ENCODE data around the gene ZP3.
"Not testable (repeated sequence)": the region's sequence is repeated elsewhere in the genome, so short reads cannot be mapped to it uniquely, and the experiment has no call there.

The ZP3 gene

DNA sequence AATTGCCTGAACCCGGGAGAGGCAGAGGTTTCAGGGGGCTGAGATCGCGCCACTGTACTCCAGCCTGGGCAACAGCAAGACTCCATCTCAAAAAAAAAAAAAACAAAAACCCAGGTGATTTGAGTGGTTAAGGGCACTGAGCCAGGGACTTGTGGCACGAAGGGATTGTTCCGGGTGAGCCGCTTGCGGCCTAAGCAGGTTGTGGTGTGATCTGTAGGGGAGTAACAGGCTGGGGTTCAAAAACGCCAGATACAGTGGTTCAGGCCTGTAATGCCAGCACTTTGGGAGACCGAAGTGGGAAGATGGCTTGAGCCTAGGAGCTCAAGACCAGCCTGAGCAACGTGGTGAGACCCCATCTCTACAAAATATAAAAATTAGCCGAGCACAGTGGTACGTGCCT lies 19.1 kb downstream of the ZP3 start:
- not testable (repeated sequence) for DNase-seq

- DNase-seq, result not testable (repeated sequence)
These were observed 20.8 kb downstream of the ZP3 start for GRCh38 chr7:76445577-76446008.

DNA sequence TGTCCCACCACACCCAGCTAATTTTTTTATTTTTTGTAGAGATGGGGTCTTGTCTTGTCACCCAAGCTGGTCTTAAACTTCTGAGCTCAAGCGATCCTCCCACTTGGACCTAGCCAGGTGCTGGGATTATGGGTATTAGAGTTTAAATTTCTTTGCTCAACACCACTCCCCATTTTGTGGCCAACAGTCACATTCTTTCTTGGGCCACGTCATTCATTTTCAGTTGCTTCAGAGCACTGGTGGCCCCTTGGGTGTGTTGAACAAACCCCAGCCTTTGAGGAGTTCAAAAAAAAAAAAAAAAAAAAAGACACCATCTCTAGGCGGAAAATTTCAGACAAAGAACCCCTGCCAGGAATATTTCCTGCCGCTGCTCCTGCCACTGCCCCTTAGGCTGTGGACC lies 32.3 kb downstream of the ZP3 start:
- DNase-seq, result not testable (repeated sequence)

GRCh38 chr7:76458504-76458903 lies 33.8 kb downstream of the ZP3 start:
- DNase-seq, result not testable (repeated sequence)

GRCh38 chr7:76460767-76461166 lies 36.0 kb downstream of the ZP3 start:
- not testable (repeated sequence) for DNase-seq

- peak; percentile 36 for DNase-seq
These were observed 36.8 kb downstream of the ZP3 start, which contains the start of gene DTX2 for GRCh38 chr7:76461464-76462101. TSS of gene DTX2 (plus strand) at chr7:76461709. CDS start at chr7:76480510, 18,801 bp downstream.

- DNase-seq, result not testable (repeated sequence)
These were observed 37.6 kb downstream of the ZP3 start for GRCh38 chr7:76462271-76462882.

DNA sequence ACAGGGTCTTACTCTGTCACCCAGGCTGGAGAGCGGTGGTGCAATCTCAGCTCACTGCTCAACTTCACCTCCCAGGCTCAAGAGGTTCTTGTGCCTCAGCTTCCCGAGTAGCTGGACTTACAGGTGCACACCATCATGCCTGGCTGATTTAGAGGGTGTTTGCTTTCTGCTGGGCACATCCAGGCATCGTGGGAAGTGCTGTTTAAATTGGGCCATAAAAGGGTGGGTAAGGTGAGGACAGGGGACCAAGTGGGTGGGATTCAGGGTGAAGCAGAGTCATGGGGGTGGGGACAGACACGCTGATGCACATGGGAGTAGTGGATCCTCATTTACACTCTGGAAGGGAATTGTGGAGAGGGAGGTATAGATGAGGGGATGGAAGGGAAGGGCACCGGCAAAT lies 40.2 kb downstream of the ZP3 start:
- DNase-seq, result not testable (repeated sequence)

DNA sequence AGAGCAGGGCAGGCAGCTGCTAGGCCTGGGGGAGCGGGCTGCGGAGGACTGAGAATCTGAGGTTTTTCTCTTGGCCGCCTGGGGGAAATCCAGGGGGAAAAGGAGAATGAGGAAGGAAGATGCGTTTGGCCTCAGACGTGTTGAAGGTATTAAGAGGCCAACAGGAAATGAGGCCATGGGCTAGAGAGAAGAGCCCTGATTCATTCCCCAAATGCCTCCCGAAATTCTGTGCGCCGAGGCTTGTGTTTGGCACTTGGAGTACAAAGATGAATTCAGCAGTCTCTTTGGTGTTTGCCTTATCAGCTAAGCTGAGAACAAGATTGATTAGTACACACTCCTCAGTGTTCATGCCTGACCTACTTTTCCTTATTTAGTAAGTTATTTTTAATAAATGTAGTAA lies 41.2 kb downstream of the ZP3 start:
- DNase-seq, result not testable (repeated sequence)

DNA sequence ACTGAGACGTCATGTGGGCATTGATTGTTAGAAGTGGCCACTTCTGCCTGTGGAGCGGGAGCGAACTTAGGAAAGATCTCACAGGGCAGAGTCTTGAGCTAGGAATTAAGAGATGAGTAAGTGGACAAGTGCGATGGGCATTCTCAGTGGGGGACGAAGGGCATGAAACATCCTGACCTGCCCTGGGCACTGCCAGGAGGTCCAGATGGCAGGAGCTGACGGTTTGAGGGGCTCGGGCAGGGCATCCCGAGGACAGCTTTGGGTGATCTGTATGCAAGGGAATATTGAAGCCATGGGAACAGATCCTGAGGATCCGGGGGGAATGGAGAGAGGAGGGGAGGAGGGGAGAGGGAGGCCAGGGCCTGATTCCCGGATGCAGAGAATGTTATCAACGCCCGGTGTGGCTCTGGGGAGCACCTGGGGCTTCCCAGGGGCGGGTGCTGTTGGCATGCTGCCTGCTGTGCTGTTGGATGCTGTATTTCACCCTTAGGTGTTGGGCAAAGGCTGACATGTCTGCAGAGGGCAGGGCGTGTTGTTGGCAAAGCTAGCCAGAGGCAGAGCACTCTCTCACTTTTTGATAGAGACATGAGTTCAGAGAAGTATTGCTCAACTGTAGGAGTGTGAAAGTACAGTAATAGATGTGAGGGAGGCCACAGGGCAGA lies 43.1 kb downstream of the ZP3 start:
- DNase-seq, result not testable (repeated sequence)

- not testable (repeated sequence) for DNase-seq
These were observed 46.9 kb downstream of the ZP3 start for GRCh38 chr7:76471556-76472221.

DNA sequence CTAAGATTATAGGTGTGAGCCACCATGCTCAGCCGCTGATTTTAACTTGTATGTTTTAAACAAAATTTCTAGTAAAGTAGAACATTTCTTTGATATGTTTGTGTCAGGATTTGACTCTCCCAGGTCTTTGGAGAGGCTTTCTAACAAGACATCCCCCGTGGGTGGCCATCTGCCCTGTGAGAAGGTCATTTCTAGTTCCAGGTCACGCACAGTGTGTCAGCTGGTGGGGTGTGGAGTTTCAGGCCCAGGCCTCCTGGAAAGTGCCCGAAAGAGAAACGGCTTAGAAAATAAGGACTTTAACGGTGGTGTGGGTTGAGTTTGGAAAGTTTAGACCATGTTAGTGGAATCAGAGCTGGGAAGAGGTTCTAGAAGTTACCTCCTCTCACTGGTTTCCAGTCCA lies 48.3 kb downstream of the ZP3 start:
- not testable (repeated sequence) for DNase-seq

DNA sequence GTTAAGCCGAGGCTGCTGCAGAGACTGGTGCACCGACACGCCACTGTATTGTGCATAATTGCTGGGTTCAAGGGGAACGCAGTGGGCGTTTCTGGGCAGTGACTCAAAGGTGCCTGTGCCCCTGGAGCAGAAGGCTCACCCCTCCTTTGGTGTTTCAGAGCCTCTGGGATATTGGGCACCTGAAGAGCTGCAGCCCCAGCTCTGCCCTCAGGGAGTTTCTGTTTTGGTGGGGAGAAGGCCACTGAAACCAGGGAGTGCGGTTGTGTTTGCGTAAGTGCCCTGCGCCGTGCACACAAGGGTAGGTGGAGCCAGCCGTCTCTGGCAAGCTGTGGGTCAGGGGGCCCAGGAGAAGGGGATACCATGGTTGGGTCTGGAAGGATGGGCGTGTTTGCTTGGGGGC lies 51.5 kb downstream of the ZP3 start:
- DNase-seq, result not testable (repeated sequence)

GRCh38 chr7:76476742-76477474 lies 52.2 kb downstream of the ZP3 start:
- not testable (repeated sequence) for DNase-seq

- not testable (repeated sequence) for DNase-seq
These were observed 54.9 kb downstream of the ZP3 start for GRCh38 chr7:76479628-76480027.

DNA sequence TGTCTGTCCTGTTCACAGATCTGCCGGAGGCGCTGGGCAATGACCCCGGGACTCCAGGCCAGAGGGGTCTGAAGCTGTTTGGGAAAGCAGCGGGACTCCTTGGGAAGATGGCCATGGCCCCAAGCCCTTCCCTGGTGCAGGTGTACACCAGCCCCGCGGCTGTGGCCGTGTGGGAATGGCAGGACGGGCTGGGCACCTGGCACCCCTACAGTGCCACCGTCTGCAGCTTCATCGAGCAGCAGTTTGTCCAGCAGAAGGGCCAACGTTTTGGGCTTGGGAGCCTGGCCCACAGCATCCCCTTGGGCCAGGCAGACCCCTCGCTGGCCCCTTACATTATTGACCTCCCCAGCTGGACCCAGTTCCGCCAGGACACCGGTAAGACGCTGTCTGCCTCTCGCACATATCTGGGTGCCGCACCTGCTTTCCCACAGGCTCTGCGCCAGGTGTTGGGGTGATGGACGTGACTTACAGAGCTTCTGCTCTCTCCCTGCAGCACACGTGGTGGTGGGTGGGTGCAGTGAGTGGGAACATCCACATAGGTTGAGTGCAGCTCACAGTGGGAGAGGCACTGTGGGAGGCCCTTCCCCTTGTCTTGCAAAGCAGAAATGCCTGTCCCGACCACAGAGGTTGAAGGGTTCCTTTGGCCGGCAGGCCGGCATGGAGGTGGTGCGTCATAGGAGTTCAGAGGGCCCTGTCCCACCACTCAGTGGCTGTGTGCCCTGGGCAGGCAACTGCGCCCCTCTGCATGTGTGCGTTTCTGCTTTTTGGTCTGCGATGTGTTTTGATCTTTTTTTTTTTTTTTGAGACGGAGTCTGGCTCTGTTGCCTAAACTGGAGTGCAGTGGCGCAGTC lies 55.9 kb downstream of the ZP3 start:
- DNase-seq, result not testable (repeated sequence)

DNA sequence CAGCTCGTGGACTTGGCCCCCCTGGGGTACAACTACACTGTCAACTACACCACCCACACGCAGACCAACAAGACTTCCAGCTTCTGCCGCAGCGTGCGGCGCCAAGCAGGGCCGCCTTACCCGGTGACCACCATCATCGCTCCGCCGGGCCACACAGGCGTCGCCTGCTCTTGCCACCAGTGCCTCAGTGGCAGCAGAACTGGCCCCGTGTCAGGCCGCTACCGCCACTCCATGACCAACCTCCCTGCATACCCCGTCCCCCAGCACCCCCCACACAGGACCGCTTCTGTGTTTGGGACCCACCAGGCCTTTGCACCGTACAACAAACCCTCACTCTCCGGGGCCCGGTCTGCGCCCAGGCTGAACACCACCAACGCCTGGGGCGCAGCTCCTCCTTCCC lies 57.9 kb downstream of the ZP3 start:
- DNase-seq, result not testable (repeated sequence)

DNA sequence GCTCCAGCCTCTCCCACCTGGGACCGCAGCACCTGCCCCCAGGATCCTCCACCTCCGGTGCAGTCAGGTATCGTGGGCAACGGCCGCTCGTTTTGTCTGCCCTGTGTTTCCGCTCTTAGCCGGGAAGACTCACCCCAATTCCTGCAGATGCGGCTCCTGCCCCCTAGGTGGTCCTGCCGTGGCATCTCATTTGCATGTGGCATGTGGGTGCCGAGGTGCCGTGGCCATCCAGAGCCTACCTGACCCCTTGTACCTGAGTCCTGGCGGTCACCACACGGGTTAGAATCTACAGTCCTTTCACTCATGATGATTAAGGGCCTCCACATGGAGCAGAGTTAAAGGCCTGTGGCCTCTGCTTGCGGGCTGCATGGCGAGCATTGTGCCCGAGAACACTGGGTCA lies 58.3 kb downstream of the ZP3 start:
- not testable (repeated sequence) for DNase-seq

GRCh38 chr7:76484456-76484855 lies 59.7 kb downstream of the ZP3 start:
- DNase-seq, result not testable (repeated sequence)

DNA sequence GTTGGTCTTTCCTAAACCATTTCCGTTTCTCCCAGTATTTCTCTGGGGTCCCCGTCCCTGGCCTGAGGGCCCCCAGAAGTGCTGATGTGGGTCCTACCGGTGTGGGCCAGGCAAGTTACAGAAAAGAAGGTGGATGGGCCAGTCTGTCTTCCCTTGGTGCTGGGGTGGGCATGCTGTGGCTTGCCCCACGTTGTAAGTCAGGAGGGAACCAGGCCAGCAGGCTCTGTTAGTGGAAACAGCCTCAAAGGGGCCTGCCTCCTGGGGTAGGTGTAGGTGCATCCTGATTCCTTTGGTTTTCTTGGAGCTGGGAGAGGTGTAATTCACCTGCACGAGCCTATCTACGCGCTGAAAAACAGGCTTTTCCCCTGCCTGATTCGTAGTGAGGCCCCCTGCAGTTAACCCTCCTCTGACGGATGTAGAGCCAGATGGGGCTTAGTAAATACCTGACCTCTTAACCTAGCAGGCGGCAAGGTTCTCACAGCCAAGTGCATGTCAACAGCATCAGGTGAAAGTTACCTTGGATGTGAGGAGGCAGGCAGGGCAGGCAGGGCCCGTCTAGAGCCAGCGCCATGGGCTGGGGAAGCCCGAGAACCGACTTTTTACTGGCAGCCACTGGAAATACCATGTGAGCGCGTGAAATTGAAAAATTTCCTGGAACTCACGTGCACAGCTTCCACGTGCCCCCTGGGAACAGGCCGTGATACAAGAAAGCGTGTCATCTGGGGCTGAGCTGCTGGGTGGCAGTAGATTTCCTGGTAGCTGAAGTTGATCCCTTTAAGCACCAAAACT lies 61.3 kb downstream of the ZP3 start:
- not testable (repeated sequence) for DNase-seq

DNA sequence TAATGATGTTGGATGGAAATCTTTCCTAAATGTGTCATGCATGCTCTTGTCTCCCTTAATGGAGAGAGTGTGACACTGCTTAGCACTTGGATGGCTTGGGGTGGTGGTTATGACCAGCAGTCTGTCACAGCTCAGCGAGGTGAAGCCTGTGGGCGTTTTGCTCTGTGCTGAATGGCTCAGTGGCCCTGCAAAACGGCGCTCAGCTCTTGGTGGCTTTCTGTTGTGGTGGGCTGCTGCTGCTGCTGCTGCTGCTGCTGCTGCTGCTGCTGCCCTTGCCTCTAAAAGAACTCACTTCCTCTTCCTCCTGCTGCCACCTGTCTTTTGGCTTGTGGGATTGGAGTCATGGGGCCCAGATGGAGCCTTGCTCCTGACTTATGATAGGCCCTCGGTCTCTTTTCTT lies 61.9 kb downstream of the ZP3 start:
- not testable (repeated sequence) for DNase-seq
